Measurements from ENCODE around the gene CFAP90.

Gene CFAP90

GRCh38 chr5:7867260-7867659 is 16.3 kb upstream of the CFAP90 start:
- no peak for DNase-seq

- no peak for DNase-seq
These were observed 15.3 kb upstream of the CFAP90 start for GRCh38 chr5:7866196-7866595.

GRCh38 chr5:7857926-7858632 is 7.1 kb upstream of the CFAP90 start:
- DNase-seq: no peak

GRCh38 chr5:7857361-7857760 is 6.4 kb upstream of the CFAP90 start:
- no peak for DNase-seq

DNA sequence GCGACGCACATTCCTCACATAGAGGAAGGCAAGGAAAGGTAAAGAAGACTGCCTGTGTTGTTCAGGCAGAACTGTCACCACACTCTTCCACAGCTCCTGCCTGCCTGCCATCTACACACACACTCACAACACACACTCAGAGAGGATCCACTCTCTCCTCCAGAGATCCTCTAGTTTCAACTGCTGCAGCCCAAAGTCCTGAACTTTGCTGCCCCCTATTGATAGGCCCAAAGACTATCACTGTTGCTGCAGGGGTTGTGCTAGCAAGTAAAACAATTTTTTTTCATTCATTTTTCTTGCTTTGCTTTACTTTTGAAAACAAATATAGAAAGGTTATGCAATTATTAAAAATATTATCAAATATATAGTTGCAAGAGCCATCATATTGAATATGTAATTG is 5.9 kb upstream of the CFAP90 start:
- peak; percentile 6 for DNase-seq

GRCh38 chr5:7855611-7856010 is 4.7 kb upstream of the CFAP90 start:
- no peak for DNase-seq

DNA sequence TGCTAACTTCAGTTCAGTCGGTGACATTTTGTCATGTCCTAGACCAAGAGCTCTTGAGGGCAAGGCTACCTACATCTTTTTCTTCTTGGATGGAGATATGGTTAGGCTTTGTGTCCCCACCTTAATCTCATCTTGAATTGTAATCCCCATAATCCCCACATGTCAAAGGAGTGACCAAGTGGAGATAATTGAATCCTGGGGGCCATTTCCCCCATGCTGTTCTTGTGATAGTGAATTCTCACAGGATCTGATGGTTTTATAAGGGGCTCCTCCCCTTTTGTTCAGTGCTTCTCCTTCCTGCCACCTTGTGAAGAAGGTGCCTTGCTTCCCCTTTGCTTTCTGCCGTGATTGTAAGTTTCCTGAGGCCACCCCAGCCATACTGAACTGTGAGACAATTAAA is 2.1 kb upstream of the CFAP90 start:
- DNase-seq: no peak

DNA sequence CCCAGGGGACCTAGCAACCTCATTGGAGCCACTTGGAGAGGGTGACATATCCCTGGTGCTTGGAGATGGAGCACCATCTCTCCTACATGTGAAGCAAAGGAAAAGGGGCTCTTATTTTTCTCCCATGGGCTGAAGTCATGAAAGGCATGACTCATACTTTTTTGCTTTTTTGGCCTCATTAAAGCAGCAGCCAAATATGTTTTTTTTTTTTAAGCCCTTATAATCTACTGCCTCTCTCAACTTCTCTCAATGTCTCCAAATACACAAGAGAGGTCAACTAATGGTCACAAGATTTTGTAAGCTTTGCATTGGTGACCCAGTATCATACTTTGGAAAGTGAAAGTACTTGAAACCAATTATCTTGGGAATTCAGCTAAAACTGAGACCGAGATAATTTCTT is 1.6 kb upstream of the CFAP90 start:
- DNase-seq: no peak

- no peak for DNase-seq
These were observed 820 bp upstream of the CFAP90 start for GRCh38 chr5:7851617-7852289.

DNA sequence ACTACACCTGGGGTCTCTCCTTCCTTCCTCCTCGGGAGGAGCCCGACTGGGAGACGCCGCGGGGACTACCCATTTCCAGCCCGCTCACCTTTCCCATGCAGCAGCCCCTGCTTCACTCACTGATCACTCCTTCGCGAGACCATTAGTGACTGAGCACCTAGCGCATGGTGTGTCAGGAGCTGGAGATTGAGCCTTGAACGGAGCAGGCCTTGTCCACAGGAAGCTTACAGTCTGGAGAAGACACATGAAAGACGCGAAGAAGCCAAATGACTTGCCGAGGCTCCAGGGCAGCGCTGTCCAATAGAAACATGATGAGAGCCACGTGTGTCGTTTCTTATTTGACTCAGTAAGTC is 283 bp upstream of the CFAP90 start:
- no peak for DNase-seq

DNA sequence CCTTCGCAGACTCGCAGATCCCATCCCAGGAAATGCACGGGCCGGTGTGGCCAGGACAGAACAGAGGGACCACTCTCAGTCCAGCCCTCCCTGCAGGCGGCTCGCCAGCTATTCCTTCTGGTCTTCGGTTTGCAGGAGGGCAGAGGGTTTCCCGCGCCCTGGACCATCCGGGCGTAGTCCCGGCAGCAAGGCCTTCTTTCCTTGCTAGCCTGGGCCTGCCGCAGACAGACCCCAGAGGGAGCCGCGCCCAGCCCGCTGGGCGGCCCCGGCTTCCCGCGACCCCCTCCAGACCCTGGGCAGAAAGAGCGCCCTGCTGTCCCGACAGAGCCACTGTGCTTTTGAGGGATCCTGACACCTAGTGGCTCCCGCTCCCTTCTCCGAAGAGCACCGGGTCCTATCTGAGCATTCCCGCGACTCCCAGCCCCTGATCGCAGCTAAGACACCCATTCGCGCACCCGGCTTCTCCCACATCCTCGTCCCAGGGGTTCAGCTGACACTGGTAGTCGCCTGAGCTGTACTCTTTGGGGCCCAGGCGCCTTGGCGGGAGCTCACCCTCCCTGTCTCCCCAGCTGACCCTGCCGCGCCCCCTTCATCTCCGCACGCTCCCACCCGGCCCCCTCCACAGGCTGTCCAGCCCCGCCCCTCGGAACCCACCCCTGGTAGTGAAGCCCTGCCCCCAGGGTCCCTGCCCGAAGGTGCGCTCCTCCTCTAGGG is 1.1 kb downstream of the CFAP90 start:
- DNase-seq: no peak

- DNase-seq: no peak
These were observed 2.6 kb downstream of the CFAP90 start for GRCh38 chr5:7848296-7848695.

DNA sequence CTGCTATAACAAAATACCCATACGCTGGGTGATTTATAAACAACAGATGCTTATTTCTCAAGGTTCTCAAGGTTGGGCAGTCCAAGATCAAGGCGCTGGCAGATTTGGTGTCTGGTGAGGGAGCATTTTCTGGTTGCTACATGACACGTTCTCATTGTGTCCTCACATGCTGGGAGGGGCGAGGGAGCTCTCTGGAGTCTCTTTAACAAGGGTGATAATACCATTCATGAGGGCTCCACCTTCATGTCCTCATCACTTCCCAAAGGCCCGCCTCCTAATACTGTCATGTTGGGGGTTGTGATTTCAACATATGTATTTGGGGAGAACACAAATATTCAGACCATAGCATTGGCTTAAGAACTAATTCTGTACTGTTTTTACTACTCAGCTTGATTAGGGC is 4.6 kb downstream of the CFAP90 start:
- no peak for DNase-seq

- DNase-seq: no peak
These were observed 5.4 kb downstream of the CFAP90 start for GRCh38 chr5:7845557-7845956.

GRCh38 chr5:7844901-7845300 is 6.0 kb downstream of the CFAP90 start:
- no peak for DNase-seq

- no peak for DNase-seq
These were observed 8.4 kb downstream of the CFAP90 start for GRCh38 chr5:7842531-7842930.

DNA sequence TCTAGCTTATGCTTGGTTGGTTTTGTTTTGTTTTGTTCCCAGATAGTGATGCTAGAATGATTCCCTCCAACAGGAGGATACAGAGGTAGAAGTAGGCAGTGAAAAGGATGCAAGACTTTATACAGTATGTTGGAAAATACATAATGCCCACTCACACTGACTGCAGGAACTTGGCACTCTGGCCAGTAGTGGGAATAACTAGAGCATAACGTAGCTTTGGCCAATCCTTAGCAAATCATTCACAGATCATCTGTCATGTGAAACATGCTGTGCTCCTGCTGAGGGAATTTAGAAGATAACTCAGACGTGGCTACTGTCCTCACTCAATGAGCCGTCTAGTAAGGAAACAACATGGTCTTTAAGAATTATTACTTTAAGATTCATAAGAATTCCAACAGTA is 13.5 kb downstream of the CFAP90 start:
- no peak for DNase-seq

GRCh38 chr5:7834982-7835381 is 16.0 kb downstream of the CFAP90 start:
- no peak for DNase-seq

DNA sequence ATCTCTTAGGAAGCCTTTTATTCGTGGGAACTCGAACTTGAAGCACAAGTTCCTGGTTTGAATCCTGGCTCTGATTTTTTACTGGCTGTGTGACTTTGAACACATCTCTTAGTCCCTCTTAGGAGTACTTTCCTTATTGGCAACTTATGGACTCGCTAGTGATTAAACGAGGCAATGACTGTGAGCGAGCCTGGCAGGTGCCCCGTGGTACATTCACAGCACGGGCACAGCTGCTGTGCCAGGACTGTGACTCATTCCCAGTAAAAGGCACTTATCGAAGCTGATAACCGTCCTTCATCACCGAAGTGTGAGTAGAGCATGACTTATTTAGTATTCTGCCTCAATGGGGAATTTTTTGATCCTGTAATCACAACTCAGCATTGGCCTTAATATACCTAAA is 22.7 kb downstream of the CFAP90 start:
- DNase-seq: no peak

- no peak for DNase-seq
These were observed 23.3 kb downstream of the CFAP90 start for GRCh38 chr5:7827610-7828009.

DNA sequence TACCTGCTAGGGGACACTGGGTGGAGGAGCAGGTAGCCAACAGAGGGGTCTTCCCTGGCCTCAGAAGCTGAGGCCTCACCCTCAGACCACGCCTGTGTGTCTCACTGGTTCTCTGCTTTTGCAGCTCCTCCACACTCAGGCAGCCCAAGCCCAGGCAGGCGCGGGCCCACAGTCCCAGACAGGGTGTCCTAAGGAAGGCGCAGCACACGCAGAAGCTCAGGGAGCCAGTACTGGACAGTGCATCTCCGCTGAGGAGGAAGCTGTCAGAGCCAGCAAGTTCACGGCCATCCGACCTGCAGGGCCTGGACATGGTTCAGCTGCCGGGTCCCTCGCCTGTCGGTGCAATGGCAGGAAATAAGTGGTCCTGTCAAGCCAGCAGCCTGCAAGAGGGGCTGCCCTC is 25.3 kb downstream of the CFAP90 start:
- no peak for DNase-seq

DNA sequence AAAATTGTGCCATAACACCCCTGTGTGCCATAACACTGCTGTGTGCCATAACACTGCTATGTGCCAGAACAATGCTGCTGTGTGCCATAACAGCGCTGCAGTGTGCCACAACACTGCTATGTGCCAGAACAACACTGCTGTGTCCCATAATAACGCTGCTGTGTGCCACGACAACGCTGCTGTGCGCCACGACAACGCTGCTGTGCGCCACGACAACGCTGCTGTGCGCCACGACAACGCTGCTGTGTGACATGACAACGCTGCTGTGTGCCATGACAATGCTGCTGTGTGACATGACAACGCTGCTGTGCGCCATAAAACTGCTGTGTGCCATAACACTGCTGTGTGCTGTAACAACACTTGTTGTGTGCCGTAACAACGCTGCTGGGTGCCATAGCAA is 25.9 kb downstream of the CFAP90 start:
- DNase-seq: no peak

DNA sequence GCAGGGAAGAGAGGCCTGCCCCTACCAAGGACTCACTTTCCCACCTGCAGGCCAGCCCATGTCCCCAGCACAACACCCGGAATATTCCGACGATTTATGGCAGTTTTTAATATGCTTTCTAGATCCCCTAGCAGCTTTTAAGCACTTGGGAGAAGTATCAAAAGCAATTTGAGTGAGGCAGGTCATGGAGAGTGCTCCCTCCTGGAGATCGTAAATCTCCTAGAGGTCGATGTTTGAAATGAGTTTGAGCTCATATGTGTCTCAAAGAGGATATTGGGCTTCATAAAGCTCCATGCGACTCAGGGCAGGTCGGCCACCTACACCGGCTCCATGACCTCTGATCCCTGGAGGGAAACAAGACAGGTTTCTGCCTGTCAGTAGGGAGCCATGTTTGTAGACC is 27.3 kb downstream of the CFAP90 start:
- DNase-seq: no peak

GRCh38 chr5:7822449-7822848 is 28.5 kb downstream of the CFAP90 start:
- no peak for DNase-seq

DNA sequence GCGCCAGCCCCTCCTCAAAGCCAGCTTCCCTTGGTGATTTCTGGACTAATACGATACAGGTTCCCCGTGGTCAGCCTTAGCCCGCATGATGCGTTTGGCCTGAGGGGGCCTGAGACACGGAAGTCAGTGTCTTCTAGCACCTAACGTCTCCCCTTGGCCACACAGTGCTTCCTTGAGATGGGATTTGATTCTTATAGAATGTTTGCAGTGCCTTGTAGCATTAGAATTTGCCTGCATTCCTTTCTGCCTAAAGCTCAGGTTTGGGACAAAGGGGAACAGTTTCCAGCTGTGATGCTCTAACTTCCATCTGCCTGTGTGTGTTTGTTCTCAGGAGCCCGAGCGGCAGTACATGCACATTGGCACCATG is 34.4 kb downstream of the CFAP90 start:
- no peak for DNase-seq

Measured in GF-D8 (cell line).